ENCODE measurements around the gene MPPE1.
"Not testable (repeated sequence)": the region's sequence is repeated elsewhere in the genome, so short reads cannot be mapped to it uniquely, and the experiment has no call there.

MPPE1 gene

DNA sequence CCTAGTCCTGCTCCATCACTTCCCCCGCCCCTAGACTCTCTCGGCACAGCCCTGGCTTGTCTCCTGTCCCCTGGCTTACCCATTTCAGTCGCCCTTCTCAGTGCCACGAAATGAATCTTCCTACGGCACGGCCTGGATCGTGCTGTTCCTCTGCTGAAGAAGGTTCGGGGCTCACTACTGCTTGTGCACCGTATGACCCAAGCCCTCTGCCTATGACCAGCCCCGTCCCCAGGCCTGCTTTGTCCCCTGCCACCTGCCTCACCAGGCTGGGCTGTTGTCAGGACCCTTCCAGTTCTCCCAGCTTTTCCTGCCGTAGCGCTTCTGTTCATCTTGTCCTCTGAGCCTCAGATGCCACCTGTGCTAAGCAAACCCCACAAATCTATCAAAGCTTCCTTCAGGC is 43.0 kb downstream of the MPPE1 start:
- Mint-ChIP-seq H3K27ac (no peak overlapping the region), H3K27me3 (peaks cover 31 to 42% of the 10 kb centered on the region in 2 donors), H3K36me3 (ENCODE audit: insufficient read depth) (no peaks in the 10 kb centered on the region), H3K4me3 (no peak overlapping the region), H3K4me1 (ENCODE audit: low read depth in 2 of 2) (no peaks in the 10 kb centered on the region), H3K9me3 (no peaks in the 10 kb centered on the region)
- DNase-seq (no peak), ATAC-seq (replicated peaks) (no peak)

DNA sequence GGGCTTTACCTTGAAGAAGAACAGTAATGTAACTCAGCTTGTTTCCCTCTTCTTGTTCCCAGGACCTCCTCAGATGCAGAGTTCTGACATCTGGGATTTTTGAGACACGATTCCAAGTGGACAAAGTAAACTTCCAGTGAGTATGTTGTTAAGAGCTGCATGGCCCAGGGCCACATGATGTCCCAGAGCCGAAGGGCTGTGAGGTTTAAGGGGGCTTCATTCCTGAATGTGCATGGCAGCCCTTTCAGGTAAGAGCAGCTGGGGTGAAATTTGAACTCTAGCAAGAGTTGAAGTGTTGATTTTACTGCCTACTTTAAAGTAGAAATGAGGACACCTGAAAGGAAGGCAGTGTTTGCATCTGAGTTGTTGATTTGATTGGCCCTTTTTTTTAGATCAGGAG is 43.6 kb downstream of the MPPE1 start:
- Mint-ChIP-seq H3K4me1 (ENCODE audit: low read depth in 2 of 2) (no peaks in the 10 kb centered on the region), H3K9me3 (no peaks in the 10 kb centered on the region), H3K36me3 (ENCODE audit: insufficient read depth) (no peaks in the 10 kb centered on the region), H3K27me3 (peaks cover 31 to 40% of the 10 kb centered on the region in 2 donors), H3K4me3 (no peak overlapping the region), H3K27ac (no peak overlapping the region)
- ATAC-seq (replicated peaks) (no peak), DNase-seq (no peak)

DNA sequence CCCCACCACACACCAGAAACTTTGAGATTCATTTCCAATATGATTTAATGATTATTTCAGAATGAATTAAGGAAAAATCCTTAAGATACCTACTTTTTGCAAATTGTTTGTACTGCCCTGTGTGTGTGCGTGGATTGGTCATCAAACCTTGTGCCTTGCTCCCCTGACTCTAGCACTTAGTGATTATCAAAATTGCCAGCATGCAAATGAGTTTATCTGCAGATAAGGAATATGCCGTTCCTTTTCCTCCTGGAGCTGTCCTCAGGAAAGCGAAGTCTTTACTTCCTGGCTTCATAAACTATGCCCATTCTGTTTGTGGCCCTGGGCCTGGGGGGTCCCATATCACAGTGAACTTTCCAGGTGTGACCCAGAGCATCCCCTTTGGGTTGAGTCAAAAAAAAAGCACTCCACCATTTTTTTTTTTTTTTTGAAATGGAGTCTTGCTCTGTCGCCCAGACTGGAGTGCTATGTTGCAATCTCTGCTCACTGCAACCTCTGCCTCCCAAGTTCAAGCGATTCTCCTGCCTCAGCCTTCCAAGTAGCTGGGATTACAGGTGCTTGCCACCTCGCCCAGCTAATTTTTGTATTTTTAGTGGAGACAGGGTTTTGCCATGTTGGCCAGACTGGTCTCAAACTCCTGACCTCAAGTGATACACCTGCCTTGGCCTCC is 45.5 kb downstream of the MPPE1 start:
- Mint-ChIP-seq H3K9me3 (no peaks in the 10 kb centered on the region), H3K36me3 (ENCODE audit: insufficient read depth) (no peaks in the 10 kb centered on the region), H3K27me3 (peaks cover 30 to 31% of the 10 kb centered on the region in 2 donors), H3K4me1 (ENCODE audit: low read depth in 2 of 2) (no peaks in the 10 kb centered on the region), H3K27ac (no peak overlapping the region), H3K4me3 (no peak overlapping the region)
- DNase-seq (no peak), ATAC-seq (replicated peaks) (no peak)

DNA sequence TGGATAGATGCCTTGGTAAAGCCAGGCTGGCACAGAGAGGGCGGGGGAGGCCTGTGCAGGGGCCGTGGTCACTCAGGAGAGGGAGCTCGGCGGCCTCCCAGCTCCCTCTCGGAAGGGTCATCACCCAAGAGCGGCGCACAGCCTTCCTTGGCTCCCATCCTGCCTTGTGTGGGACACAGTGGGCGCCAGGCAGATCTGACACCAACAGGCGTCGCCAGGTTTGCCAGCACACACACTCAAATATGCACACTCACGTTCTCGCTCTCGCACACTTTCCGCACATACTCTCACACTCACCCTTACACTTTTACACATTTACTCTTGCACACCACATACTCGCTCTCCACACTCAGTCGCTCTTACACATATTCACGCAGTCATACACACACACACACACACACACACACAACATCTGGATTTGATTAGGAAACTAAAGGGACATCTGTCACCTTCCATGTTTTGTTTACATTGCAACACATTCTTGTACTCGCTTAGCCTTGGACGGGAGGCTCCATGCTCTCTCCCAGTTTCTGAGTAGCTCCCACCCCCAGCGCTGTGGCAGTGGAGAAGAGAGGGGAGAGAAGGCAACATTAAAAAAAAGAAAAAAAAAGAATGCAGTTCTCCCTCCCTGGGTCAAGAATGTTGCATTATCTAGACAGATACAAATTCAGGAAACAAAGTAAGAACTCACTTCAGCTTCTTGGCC is 46.4 kb downstream of the MPPE1 start:
- ATAC-seq (replicated peaks): no peak
- Mint-ChIP-seq H3K4me1 (ENCODE audit: low read depth in 2 of 2) (no peaks in the 10 kb centered on the region), H3K36me3 (ENCODE audit: insufficient read depth) (no peaks in the 10 kb centered on the region), H3K27me3 (peaks cover 25 to 29% of the 10 kb centered on the region in 2 donors), H3K27ac (no peak overlapping the region), H3K4me3 (no peak overlapping the region), H3K9me3 (no peaks in the 10 kb centered on the region)
- no peak for DNase-seq

DNA sequence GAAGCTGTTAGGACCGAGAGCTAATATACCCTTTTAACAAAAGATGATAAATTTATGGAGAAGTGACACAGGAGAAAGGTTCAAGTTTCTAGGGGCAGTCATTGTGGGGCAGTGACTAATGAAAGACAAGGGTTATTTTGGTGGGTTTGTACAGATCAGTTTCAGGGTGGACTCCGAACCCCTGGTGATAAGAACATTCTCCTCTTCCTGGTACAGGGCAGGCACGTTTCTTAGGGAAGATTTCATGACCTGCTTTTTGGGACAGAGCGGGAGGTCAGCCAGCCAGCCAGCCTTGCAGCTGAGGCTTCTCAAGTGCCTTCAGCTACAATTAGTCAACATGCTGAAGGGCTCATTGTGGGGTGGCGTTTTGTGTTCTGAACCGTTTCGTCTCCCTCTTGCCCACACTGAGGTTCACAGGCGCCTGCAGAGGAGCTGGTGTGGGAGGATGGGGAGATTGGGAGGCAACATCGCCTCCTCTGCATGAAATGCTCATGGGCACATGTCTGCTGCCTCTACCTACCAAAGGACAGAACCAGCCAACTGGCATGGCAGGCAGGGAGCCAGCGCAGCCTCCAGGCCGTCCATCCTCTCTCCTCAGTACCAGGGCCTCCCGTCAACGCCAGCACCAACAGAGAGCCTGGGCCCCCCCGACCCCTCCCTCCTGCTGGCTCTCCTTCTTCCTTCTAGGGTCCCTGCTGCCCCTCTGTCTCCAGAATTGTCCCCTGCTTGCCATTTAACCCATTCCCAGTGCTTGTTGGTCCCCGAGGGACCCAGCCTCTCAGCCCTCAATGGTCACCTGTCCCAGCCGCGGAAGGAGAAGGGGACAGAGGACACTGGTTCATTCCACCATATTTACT is 47.3 kb downstream of the MPPE1 start:
- no peak overlapping the region for H3K27ac Mint-ChIP-seq
- no peaks in the 10 kb centered on the region for H3K36me3 Mint-ChIP-seq (ENCODE audit: insufficient read depth)
- H3K4me3 Mint-ChIP-seq: no peak overlapping the region
- ATAC-seq (replicated peaks) (no peak), DNase-seq (no peak)
- H3K27me3 Mint-ChIP-seq: peaks cover 16 to 20% of the 10 kb centered on the region in 2 donors
- H3K4me1 Mint-ChIP-seq (ENCODE audit: low read depth in 2 of 2): no peaks in the 10 kb centered on the region
- H3K9me3 Mint-ChIP-seq: no peaks in the 10 kb centered on the region

DNA sequence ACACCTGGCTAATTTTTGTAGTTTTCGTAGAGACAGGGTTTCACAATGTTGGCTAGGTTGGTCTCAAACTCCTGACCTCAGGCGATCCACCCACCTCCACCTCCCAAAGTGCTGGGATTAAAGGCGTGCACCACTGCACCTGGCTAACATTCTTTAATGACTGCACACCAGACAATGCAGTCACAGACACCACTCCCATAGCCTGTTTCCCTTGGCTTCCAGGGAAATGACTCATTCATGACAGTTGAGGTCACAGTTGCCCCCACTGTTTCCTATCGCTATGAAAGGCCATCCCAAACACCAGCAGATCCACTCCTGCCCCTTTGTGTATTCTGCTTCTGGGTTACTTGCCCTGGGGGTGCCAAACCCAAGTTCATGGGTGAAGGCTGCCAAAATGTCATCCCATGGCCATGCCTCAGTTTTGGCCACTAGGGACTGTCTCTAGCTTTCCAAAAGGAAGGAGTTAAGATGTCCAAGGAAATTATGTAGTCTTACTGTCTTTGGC is 48.2 kb downstream of the MPPE1 start:
- no peak for ATAC-seq (replicated peaks)
- Mint-ChIP-seq H3K4me1 (ENCODE audit: low read depth in 2 of 2) (peaks cover 0 to 3% of the 10 kb centered on the region in 2 donors), H3K36me3 (ENCODE audit: insufficient read depth) (peaks cover 6% of the 10 kb centered on the region), H3K4me3 (no peak overlapping the region), H3K27me3 (peaks cover 7 to 12% of the 10 kb centered on the region in 2 donors), H3K27ac (no peak overlapping the region), H3K9me3 (no peaks in the 10 kb centered on the region)
- DNase-seq: no peak

DNA sequence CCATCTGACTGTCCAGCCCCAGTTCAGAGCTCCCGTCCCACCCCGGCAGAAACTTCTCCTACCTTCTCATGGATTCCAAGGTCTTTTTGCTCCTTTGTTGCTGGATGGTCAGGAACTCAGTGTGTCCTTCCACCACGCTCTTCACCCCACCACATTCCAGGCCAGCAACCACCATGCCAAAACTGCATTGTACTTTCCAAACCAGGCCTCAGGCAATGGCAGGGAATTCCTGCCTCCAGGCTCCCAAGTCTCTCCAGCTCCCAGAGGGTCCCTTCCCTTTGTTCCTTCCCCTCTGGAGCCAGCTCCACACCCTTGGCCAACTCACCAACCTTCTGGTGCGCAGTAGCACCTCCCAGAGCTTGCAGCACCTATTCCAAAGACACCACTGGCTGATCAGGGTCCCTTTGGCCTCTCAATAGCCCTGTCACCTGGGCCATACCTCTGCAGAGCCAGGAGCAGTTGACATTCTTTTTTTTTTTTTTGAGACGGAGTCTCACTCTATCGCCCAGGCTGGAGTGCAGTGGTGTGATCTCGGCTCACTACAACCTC is 48.8 kb downstream of the MPPE1 start:
- H3K27ac Mint-ChIP-seq: peak overlapping the region in 1 of 2 donors; percentile 62
- H3K4me1 Mint-ChIP-seq (ENCODE audit: low read depth in 2 of 2): peaks cover 0 to 3% of the 10 kb centered on the region in 2 donors
- no peak for ATAC-seq (replicated peaks)
- peaks cover 1 to 6% of the 10 kb centered on the region in 2 donors for H3K27me3 Mint-ChIP-seq
- DNase-seq: no peak
- H3K9me3 Mint-ChIP-seq: no peaks in the 10 kb centered on the region
- H3K36me3 Mint-ChIP-seq (ENCODE audit: insufficient read depth): peaks cover 9% of the 10 kb centered on the region
- no peak overlapping the region for H3K4me3 Mint-ChIP-seq

- ATAC-seq (replicated peaks) (no peak), DNase-seq (no peak)
- Mint-ChIP-seq H3K27me3 (peaks cover 0 to 6% of the 10 kb centered on the region in 2 donors), H3K9me3 (no peaks in the 10 kb centered on the region), H3K36me3 (ENCODE audit: insufficient read depth) (peaks cover 20% of the 10 kb centered on the region), H3K4me1 (ENCODE audit: low read depth in 2 of 2) (peaks cover 9 to 11% of the 10 kb centered on the region in 2 donors), H3K27ac (peak overlapping the region in 1 of 2 donors; percentile 7), H3K4me3 (no peak overlapping the region)
Observed at GRCh38 chr18:11857177-11857887, 50.8 kb downstream of the MPPE1 start.

GRCh38 chr18:11854554-11854953 is 53.6 kb downstream of the MPPE1 start:
- not testable (repeated sequence) for H3K27me3 Mint-ChIP-seq; H3K4me3 Mint-ChIP-seq; ATAC-seq (replicated peaks); H3K27ac Mint-ChIP-seq; H3K9me3 Mint-ChIP-seq; DNase-seq
- H3K36me3 Mint-ChIP-seq (ENCODE audit: insufficient read depth): peaks cover 48% of the 10 kb centered on the region
- peaks cover 32 to 36% of the 10 kb centered on the region in 2 donors for H3K4me1 Mint-ChIP-seq (ENCODE audit: low read depth in 2 of 2)

GRCh38 chr18:11851806-11852337 is 56.2 kb downstream of the MPPE1 start:
- Mint-ChIP-seq H3K27me3 (no peaks in the 10 kb centered on the region), H3K27ac (peak overlapping the region; percentile 100), H3K9me3 (no peaks in the 10 kb centered on the region), H3K4me3 (peak overlapping the region; percentile 100), H3K4me1 (ENCODE audit: low read depth in 2 of 2) (peaks cover 32 to 36% of the 10 kb centered on the region in 2 donors), H3K36me3 (ENCODE audit: insufficient read depth) (peaks cover 48% of the 10 kb centered on the region)
- ATAC-seq (replicated peaks) (peak; percentile 39), DNase-seq (peak; percentile 47 to 57 (median 52))

DNA sequence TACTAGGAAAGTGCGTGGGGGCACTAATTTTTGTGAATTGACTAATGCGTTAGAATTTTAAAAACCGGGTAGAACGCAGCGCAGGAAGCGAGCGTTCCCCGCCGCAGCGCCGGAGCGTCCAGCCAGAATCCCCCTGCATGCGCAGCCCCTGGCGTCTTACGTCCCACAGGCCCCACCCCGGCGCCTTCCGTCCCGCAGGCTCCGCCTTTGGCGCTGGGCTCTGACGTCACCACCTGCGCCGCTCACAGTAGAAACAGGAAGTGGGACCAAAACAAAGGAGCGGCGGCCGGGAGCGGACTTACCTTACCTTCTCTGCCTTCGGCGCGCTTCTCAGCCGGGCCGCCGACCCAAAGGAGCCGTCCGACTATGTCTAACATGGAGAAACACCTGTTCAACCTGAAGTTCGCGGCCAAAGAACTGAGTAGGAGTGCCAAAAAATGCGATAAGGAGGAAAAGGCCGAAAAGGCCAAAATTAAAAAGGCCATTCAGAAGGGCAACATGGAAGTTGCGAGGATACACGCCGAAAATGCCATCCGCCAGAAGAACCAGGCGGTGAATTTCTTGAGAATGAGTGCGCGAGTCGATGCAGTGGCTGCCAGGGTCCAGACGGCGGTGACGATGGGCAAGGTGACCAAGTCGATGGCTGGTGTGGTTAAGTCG is 56.8 kb downstream of the MPPE1 start, which contains the start of gene CHMP1B:
Gene CHMP1B, plus strand, starts transcription at position 268 of the 660 bp plus-strand sequence. Its CDS starts 99 bp downstream, at position 367.
- Mint-ChIP-seq H3K4me3 (peak within 1 kb of the TSS; percentile 100), H3K27me3 (no peaks in the 10 kb centered on the region), H3K27ac (peak within 1 kb of the TSS; percentile 100), H3K4me1 (ENCODE audit: low read depth in 2 of 2) (peaks cover 32 to 36% of the 10 kb centered on the region in 2 donors), H3K36me3 (ENCODE audit: insufficient read depth) (peaks cover 48% of the 10 kb centered on the region), H3K9me3 (no peaks in the 10 kb centered on the region)
- DNase-seq (peak; percentile 96 to 97 (median 96)), ATAC-seq (replicated peaks) (peak; percentile 80)

GRCh38 chr18:11850821-11851145 is 57.3 kb downstream of the MPPE1 start:
- no peaks in the 10 kb centered on the region for H3K27me3 Mint-ChIP-seq
- H3K27ac Mint-ChIP-seq: peak overlapping the region; percentile 100
- no peak for DNase-seq
- no peaks in the 10 kb centered on the region for H3K9me3 Mint-ChIP-seq
- peak overlapping the region; percentile 100 for H3K4me3 Mint-ChIP-seq
- H3K4me1 Mint-ChIP-seq (ENCODE audit: low read depth in 2 of 2): peaks cover 32 to 36% of the 10 kb centered on the region in 2 donors
- ATAC-seq (replicated peaks): peak; percentile 52
- peaks cover 48% of the 10 kb centered on the region for H3K36me3 Mint-ChIP-seq (ENCODE audit: insufficient read depth)
